ENCODE data around the gene PRSS16. TPM values are rescaled to one million over a fixed set of nuclear protein-coding genes. Genes with fewer than 3 reads are reported as not detected.
A peak's percentile ranks its signal among the peaks of the same experiment; 100 is the strongest.
"Not testable (repeated sequence)": the region's sequence is repeated elsewhere in the genome, so short reads cannot be mapped to it uniquely, and the experiment has no call there.

The PRSS16 gene
- 1.0 and 2.8 TPM in 2 replicates for total RNA-seq

- no peak within 1 kb of the TSS for H3K4me3 ChIP-seq (ENCODE audit: low read depth, low read length)
- DNase-seq (ENCODE audit: low read depth), result no peak
- no peak for TF ChIP-seq CTCF (conservative IDR thresholded peaks at IDR 0.05; ENCODE audit: low read depth, low read length)
Observed at GRCh38 chr6:27247133-27247836, at the start of gene PRSS16. Gene PRSS16 (plus strand): TSS chr6:27247701. CDS start chr6:27247738, 37 bp downstream.

GRCh38 chr6:27205375-27206278, 41.9 kb upstream of the PRSS16 start:
- peak overlapping the region; percentile 18 for H3K4me3 ChIP-seq (ENCODE audit: low read depth, low read length)
- DNase-seq (ENCODE audit: low read depth), result no peak
- no peak for TF ChIP-seq CTCF (conservative IDR thresholded peaks at IDR 0.05; ENCODE audit: low read depth, low read length)

GRCh38 chr6:27206806-27207205, 40.7 kb upstream of the PRSS16 start:
- no peak for DNase-seq (ENCODE audit: low read depth)
- no peak for TF ChIP-seq CTCF (conservative IDR thresholded peaks at IDR 0.05; ENCODE audit: low read depth, low read length)
- H3K4me3 ChIP-seq (ENCODE audit: low read depth, low read length), result no peak overlapping the region

GRCh38 chr6:27208042-27208441, 39.5 kb upstream of the PRSS16 start:
- DNase-seq (ENCODE audit: low read depth), result no peak
- TF ChIP-seq CTCF (conservative IDR thresholded peaks at IDR 0.05; ENCODE audit: low read depth, low read length), result no peak
- H3K4me3 ChIP-seq (ENCODE audit: low read depth, low read length), result no peak overlapping the region

GRCh38 chr6:27209196-27209595, 38.3 kb upstream of the PRSS16 start:
- TF ChIP-seq CTCF (conservative IDR thresholded peaks at IDR 0.05; ENCODE audit: low read depth, low read length), result no peak
- H3K4me3 ChIP-seq (ENCODE audit: low read depth, low read length), result no peak overlapping the region
- no peak for DNase-seq (ENCODE audit: low read depth)

GRCh38 chr6:27209659-27210269, 37.7 kb upstream of the PRSS16 start:
- TF ChIP-seq CTCF (conservative IDR thresholded peaks at IDR 0.05; ENCODE audit: low read depth, low read length), result no peak
- no peak for DNase-seq (ENCODE audit: low read depth)
- no peak overlapping the region for H3K4me3 ChIP-seq (ENCODE audit: low read depth, low read length)

GRCh38 chr6:27213091-27213517, 34.4 kb upstream of the PRSS16 start:
- not testable (repeated sequence) for H3K4me3 ChIP-seq (ENCODE audit: low read depth, low read length); DNase-seq (ENCODE audit: low read depth)
